ENCODE data around the gene FLT4. TPM values are rescaled to one million over a fixed set of nuclear protein-coding genes. Genes with fewer than 3 reads are reported as not detected.

The FLT4 gene
- total RNA-seq, 1 experiment from 2014 or later = 6.3 TPM

DNA sequence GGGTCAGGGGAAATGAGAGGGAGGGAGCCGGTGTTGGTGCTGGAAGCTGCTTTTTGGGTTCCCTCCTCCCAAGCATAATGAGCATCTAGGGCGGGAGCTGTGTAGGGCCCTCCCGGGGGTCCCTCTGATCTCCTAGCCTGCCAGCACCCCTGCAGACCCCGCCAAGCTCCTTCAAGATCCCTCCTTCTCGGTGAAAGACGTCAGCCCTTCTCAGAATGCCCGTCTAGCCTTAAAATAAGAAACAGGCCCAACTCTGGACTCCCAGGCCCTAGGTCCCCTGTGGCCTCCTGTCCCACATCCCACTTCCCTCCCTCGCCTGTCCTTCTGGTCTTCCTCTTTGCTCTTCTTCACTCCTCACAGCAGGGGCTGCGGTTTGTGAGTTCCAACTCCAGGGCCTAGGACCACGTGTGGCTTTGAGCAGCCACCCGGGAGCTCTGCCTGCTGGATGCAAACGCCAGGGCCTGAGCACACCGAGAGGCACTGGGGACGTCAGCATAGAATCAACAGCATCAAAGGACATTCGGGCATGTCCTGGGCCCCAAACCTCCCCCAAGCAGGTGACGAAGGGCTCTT, 49.3 kb downstream of the FLT4 start:
- Histone ChIP-seq H2BK15ac (ENCODE audit: low read depth, low read length) (no peak overlapping the region), H3K79me2 (ENCODE audit: insufficient read depth, low read length) (no peaks in the 10 kb centered on the region), H2AFZ (ENCODE audit: low read length) (no peak overlapping the region), H4K91ac (ENCODE audit: insufficient read length, low read depth, low read length) (no peak overlapping the region), H3K23me2 (ENCODE audit: insufficient read length, low read depth, low read length, poor library complexity, severe bottlenecking) (no peaks in the 10 kb centered on the region), H3K23ac (ENCODE audit: insufficient read length, low read depth, low read length) (no peak overlapping the region), H3K79me1 (ENCODE audit: insufficient read depth, low read depth, low read length, poor library complexity, severe bottlenecking) (no peaks in the 10 kb centered on the region), H3K56ac (ENCODE audit: insufficient read length, low read depth, low read length) (no peak overlapping the region), H3K4me2 (ENCODE audit: insufficient read depth, insufficient read length, low read length) (no peak overlapping the region), H3K4me1 (ENCODE audit: insufficient read depth, low read length) (no peaks in the 10 kb centered on the region), H4K5ac (ENCODE audit: insufficient read length, low read depth, low read length) (no peak overlapping the region), H3K9ac (ENCODE audit: extremely low read depth, insufficient read length, low read length) (no peak overlapping the region), H3T11ph (ENCODE audit: low read length) (no peak overlapping the region), H3K27ac (ENCODE audit: insufficient read length, low read depth, low read length) (no peak overlapping the region), H2BK20ac (ENCODE audit: low read depth, low read length, poor library complexity, severe bottlenecking) (no peak overlapping the region), H3K4ac (ENCODE audit: low read depth, low read length) (no peak overlapping the region), H3K14ac (ENCODE audit: insufficient read depth, low read length) (no peak overlapping the region), H3K18ac (ENCODE audit: insufficient read length, low read depth, low read length) (no peak overlapping the region), H2BK5ac (ENCODE audit: insufficient read length, low read length) (no peak overlapping the region), H2BK12ac (ENCODE audit: insufficient read length, low read depth, low read length) (no peak overlapping the region), H2BK120ac (ENCODE audit: low read depth, low read length, poor library complexity, severe bottlenecking) (no peak overlapping the region), H4K20me1 (ENCODE audit: control insufficient read depth, insufficient read depth, insufficient read length) (no peaks in the 10 kb centered on the region), H4K8ac (replicated peaks; ENCODE audit: insufficient read length, low read depth, low read length) (no peak overlapping the region), H3K27me3 (ENCODE audit: insufficient read depth, low read length) (no peaks in the 10 kb centered on the region), H2AK5ac (ENCODE audit: insufficient read length, low read length) (no peak overlapping the region), H3K9me3 (ENCODE audit: control insufficient read depth, low read depth, low read length) (no peaks in the 10 kb centered on the region)
- Mint-ChIP-seq H3K27me3 (ENCODE audit: low read depth) (peaks cover 9% of the 10 kb centered on the region; the same call in 1 of the 2 replicates), H3K36me3 (ENCODE audit: insufficient read depth in 1 of 3, low read depth in 3 of 3) (no peaks in the 10 kb centered on the region), H3K4me1 (peaks cover 0 to 6% of the 10 kb centered on the region in 2 experiments; a peak in 2 of 4 replicates), H3K9me3 (no peaks in the 10 kb centered on the region), H3K4me3 (no peak overlapping the region), H3K27ac (no peak overlapping the region; a peak in 1 of 7 replicates)
- TF ChIP-seq, protein P1, sequence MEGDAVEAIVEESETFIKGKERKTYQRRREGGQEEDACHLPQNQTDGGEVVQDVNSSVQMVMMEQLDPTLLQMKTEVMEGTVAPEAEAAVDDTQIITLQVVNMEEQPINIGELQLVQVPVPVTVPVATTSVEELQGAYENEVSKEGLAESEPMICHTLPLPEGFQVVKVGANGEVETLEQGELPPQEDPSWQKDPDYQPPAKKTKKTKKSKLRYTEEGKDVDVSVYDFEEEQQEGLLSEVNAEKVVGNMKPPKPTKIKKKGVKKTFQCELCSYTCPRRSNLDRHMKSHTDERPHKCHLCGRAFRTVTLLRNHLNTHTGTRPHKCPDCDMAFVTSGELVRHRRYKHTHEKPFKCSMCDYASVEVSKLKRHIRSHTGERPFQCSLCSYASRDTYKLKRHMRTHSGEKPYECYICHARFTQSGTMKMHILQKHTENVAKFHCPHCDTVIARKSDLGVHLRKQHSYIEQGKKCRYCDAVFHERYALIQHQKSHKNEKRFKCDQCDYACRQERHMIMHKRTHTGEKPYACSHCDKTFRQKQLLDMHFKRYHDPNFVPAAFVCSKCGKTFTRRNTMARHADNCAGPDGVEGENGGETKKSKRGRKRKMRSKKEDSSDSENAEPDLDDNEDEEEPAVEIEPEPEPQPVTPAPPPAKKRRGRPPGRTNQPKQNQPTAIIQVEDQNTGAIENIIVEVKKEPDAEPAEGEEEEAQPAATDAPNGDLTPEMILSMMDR (conservative IDR thresholded peaks at IDR 0.05) = no peak
- peak; percentile 25 for DNase-seq
- WGBS (ENCODE audit: extremely low coverage, insufficient read length, low lambda C conversion rate) = no CpG with 5 or more reads among the region's 16 CpGs

All from H9 (cell line).